LHCN-M2 (cell line): ENCODE data around the gene CNDP1. TPM values are rescaled to one million over a fixed set of nuclear protein-coding genes. Genes with fewer than 3 reads are reported as not detected.

Experiments used
- DNase-seq: peaks from one replicate; pipeline ENCODE4 v3.0.0-alpha.2; 2012; ENCODE audit warnings: low read depth
- total RNA-seq: library from RNA; depleted of rRNA; stranded (reverse); fragments of >200 nt; gene quantifications from 2 replicates; pipeline ENCODE4 v1.2.3, GENCODE V29; 2014; rRNA removed

CNDP1 gene
- total RNA-seq, 1 experiment from 2014 or later: not detected

DNA sequence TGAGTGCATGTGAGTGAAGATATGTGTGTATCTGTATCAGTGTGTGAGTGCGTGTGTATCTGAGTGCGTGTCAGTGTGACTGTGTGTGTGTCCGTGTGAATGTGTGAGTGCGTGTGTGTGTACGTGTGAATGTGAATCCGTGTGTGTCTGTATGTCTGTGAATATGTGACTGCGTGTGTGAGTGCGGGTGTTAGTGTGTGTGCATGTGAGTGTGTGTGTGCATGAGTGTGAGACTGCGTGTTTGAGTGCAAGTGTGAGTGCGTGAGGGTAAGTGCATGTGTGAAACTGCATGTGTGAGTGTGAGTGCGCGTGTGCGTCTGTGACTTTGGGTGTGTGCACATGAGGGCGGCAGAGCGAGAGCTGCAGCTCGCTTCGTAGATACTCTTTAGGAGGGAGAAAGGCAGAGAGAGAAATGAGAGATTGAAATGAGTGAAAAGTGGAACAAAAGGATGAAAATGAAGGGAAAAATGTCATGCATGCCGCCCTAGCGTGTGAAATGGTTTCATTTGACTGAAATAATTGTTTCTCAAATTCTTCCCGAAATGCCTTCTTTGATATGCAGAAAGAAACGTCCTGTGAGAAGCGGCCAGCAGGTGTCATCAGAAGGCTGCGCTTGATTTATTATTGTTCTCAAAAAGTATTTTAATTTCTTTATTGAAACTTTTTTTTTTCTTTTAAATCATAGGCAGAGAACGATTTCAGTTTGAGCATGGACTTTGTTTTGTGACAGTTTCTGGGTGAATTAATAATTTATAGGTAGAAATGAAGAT lies 88.9 kb downstream of the CNDP1 start:
- no peak for DNase-seq

GRCh38 chr18:74624466-74624865 lies 90.2 kb downstream of the CNDP1 start:
- DNase-seq: no peak

DNA sequence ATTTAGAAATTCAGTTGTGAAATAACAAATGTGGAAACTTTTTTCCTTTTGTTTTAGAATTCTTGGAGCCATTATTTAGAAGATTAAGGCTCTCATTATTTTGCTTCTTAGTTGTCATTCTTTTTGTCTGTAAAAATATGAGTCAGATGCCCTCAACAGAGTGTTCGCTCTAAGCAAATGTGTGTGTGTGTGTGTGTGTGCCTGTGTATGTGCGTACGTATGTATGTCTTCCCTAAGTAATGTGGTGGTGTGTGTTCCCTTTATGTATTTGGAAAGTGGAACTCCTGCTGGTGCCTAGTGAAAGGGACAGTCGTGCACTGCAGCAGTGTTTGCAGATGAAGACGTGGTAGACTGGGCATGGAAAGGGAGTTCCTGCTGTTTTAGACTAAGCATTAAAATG lies 90.9 kb downstream of the CNDP1 start:
- peak; percentile 12 for DNase-seq

DNA sequence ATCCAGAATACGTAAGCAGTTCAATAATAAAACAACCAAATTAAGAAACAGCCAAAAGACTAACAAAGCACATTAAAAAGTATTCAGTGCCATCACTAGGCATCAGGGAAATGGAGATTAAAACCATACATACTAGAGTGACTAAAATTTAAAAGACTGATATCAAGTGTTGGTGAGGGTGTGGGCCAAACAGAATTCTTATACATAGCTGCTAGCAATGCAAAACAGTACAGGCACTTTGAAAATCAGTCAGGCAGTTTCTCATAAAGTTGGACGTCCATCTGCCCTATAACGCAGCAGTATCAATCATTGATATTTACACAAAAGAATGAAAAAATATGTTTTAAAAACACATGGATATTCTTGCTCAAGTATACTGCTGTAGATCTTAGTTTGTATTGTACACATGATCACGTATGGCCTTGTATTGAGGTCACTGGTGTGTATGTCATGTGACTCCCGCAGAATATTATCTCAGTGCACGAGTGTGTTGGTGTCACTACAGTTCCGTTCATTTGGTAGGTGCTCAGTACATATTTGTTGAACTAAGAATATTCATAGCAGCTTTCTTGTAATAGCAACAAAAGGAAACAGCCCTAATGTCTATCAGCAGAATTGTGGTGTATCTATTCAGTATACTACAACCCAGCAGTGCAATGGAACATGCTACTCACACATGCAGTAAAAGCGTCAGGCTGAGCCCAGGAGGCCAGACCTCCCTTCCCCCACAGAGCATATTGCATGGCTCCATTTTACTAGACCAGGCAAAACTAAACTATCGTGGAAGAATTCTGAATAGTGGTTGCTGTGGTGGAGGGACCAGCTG lies 92.0 kb downstream of the CNDP1 start:
- DNase-seq: no peak

DNA sequence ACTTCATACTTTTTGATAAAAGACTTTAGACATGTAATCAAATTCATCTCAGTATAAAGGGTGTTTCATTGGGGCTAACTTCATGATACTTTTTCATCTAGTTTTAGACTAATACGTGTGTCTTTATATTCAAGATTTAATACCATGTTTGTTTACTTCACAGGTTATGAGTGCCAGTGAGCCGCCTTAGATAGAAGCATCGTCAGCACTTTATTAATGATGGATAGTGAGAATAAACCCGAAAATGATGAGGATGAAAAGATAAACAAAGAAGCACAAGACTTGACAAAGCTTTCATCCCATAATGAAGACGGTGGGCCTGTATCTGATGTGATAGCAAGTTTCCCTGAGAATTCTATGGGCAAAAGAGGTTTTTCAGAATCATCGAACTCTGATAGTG lies 96.5 kb downstream of the CNDP1 start:
- DNase-seq: no peak

GRCh38 chr18:74631212-74631611 lies 96.9 kb downstream of the CNDP1 start:
- no peak for DNase-seq

GRCh38 chr18:74631623-74632350 lies 97.5 kb downstream of the CNDP1 start:
- DNase-seq: no peak

- no peak for DNase-seq
Observed at GRCh38 chr18:74632351-74632679, 98.0 kb downstream of the CNDP1 start.

DNA sequence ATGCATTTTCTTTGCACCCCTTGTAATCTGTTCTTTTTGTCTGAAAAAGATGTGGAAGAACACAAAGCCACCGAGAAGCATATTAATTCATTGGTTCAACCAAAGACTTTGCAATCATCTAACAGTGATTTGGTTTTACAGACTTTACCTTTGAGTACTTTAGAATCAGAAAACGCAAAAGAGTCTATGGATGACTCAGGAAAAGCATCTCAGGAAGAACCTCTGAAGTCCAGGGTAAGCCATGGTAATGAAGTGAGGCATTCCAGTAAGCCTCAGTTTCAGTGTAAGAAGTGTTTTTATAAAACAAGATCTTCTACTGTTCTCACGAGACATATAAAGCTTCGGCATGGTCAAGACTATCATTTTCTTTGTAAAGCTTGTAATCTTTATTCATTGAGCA lies 98.6 kb downstream of the CNDP1 start:
- no peak for DNase-seq

- no peak for DNase-seq
Observed at GRCh38 chr18:74633652-74634352, 99.5 kb downstream of the CNDP1 start.

GRCh38 chr18:74635224-74635975 lies 101.1 kb downstream of the CNDP1 start:
- DNase-seq: no peak

Other genes starting within 250 kb of the CNDP1 start
- gene CYB5A, start 242.5 kb upstream of the CNDP1 start, total RNA-seq: 48.4 and 60.4 TPM in 2 replicates
- gene C18orf63, start 218.7 kb upstream of the CNDP1 start, total RNA-seq: not detected in 2 replicates
- not detected in 2 replicates for gene DIPK1C, start 77.2 kb upstream of the CNDP1 start, total RNA-seq
- gene CNDP2, start 38.1 kb upstream of the CNDP1 start, total RNA-seq: 62.8 and 65.3 TPM in 2 replicates
- gene ZNF407, start 63.4 kb downstream of the CNDP1 start, total RNA-seq: 7.2 and 9.5 TPM in 2 replicates